GM21390 (cell line): ENCODE measurements around the gene NEK9.

Experiments
- ATAC-seq: cut with Tn5 transposase; IDR thresholded peaks from one replicate; pipeline ENCODE4 v1.9.1; 2021; ENCODE audit not compliant: unreplicated experiment

NEK9 gene

GRCh38 chr14:75109877-75110276 is 17.0 kb downstream of the NEK9 start:
- no peak for ATAC-seq

GRCh38 chr14:75107186-75107585 is 19.7 kb downstream of the NEK9 start:
- no peak for ATAC-seq

- ATAC-seq: no peak
Observed at GRCh38 chr14:75101491-75101890, 25.4 kb downstream of the NEK9 start.

GRCh38 chr14:75098682-75099081 is 28.2 kb downstream of the NEK9 start:
- ATAC-seq: no peak

- no peak for ATAC-seq
Observed at GRCh38 chr14:75098212-75098611, 28.6 kb downstream of the NEK9 start.

- ATAC-seq: no peak
Observed at GRCh38 chr14:75096959-75097358, 29.9 kb downstream of the NEK9 start.

GRCh38 chr14:75095690-75096089 is 31.2 kb downstream of the NEK9 start:
- ATAC-seq: no peak

GRCh38 chr14:75094896-75095295 is 32.0 kb downstream of the NEK9 start:
- no peak for ATAC-seq

- no peak for ATAC-seq
Observed at GRCh38 chr14:75092698-75093097, 34.1 kb downstream of the NEK9 start.

GRCh38 chr14:75091251-75091650 is 35.6 kb downstream of the NEK9 start:
- no peak for ATAC-seq

GRCh38 chr14:75090353-75090752 is 36.5 kb downstream of the NEK9 start:
- ATAC-seq: no peak

GRCh38 chr14:75088566-75089373 is 38.1 kb downstream of the NEK9 start:
- ATAC-seq: no peak

GRCh38 chr14:75088153-75088552 is 38.7 kb downstream of the NEK9 start:
- no peak for ATAC-seq

- ATAC-seq: no peak
Observed at GRCh38 chr14:75084513-75084912, 42.3 kb downstream of the NEK9 start.

- ATAC-seq: no peak
Observed at GRCh38 chr14:75083271-75083670, 43.6 kb downstream of the NEK9 start.

- ATAC-seq: no peak
Observed at GRCh38 chr14:75081660-75082229, 45.1 kb downstream of the NEK9 start.

GRCh38 chr14:75079521-75079920 is 47.3 kb downstream of the NEK9 start:
- no peak for ATAC-seq

GRCh38 chr14:75077794-75078193 is 49.1 kb downstream of the NEK9 start:
- no peak for ATAC-seq

GRCh38 chr14:75070383-75070782 is 56.5 kb downstream of the NEK9 start:
- ATAC-seq: no peak

- ATAC-seq: no peak
Observed at GRCh38 chr14:75069811-75070145, 57.1 kb downstream of the NEK9 start.

GRCh38 chr14:75069121-75069810 is 57.6 kb downstream of the NEK9 start, which contains the start of gene ZC2HC1C:
Gene ZC2HC1C (plus strand): TSS chr14:75069641. CDS start chr14:75070574, 933 bp downstream.
- peak; percentile 70 for ATAC-seq
